GM12892 (cell line): Measurements from ENCODE around the gene TMEM187.

ENCODE experiments used
- POLR2A ChIP-seq: IDR thresholded peaks from 2 replicates; pipeline ENCODE4 v1.6.1; 2011; ENCODE audit warnings: low read depth, low read length, control low read depth
- POLR2AphosphoS5 ChIP-seq: IDR thresholded peaks from 2 replicates; pipeline ENCODE4 v1.6.1; 2011; ENCODE audit warnings: low read depth, low read length, control low read depth
- TAF1 ChIP-seq: IDR thresholded peaks from 2 replicates; pipeline ENCODE4 v1.6.1; 2011; ENCODE audit warnings: low read depth, mild to moderate bottlenecking, control low read depth, low read length, borderline replicate concordance

- TF ChIP-seq POLR2AphosphoS5, result no peak
- TF ChIP-seq TAF1, result no peak
- no peak for TF ChIP-seq POLR2A
These were observed 45.4 kb downstream of the TMEM187 start for GRCh38 chrX:154017766-154018517.
